HUDEP-2 (cell line): ENCODE results near the gene PARVA.
"Not testable (repeated sequence)": the region's sequence is repeated elsewhere in the genome, so short reads cannot be mapped to it uniquely, and the experiment has no call there.

Source experiments
- DNase-seq, 76 experiments: peaks; one replicate each; lab custom pipeline; 2025; ENCODE audit not compliant: unreplicated experiment in 76 of 76; lab: John Stamatoyannopoulos, UW

Gene PARVA

GRCh38 chr11:12377106-12377823 is at the start of gene PARVA:
PARVA (plus strand) TSS chr11:12377571; CDS start chr11:12377648, 77 bp downstream.
- no peak for DNase-seq

- DNase-seq, result no peak
These were observed 48.2 kb upstream of the PARVA start for GRCh38 chr11:12329169-12329568.

- DNase-seq, result no peak
These were observed 47.6 kb upstream of the PARVA start for GRCh38 chr11:12329797-12330196.

- DNase-seq, result no peak
These were observed 46.7 kb upstream of the PARVA start for GRCh38 chr11:12330485-12331231.

GRCh38 chr11:12331239-12331874 is 46.0 kb upstream of the PARVA start:
- peak in 65 of 76 experiments; percentile 6 to 74 (median 48) for DNase-seq

- DNase-seq, result no peak
These were observed 33.8 kb upstream of the PARVA start for GRCh38 chr11:12343526-12343925.

GRCh38 chr11:12353534-12353933 is 23.8 kb upstream of the PARVA start:
- DNase-seq, result no peak

- no peak for DNase-seq
These were observed 22.4 kb upstream of the PARVA start for GRCh38 chr11:12354750-12355545.

- no peak for DNase-seq
These were observed 20.3 kb upstream of the PARVA start for GRCh38 chr11:12356944-12357655.

- not testable (repeated sequence) for DNase-seq
These were observed 19.7 kb upstream of the PARVA start for GRCh38 chr11:12357697-12358096.

GRCh38 chr11:12358302-12359188 is 18.8 kb upstream of the PARVA start:
- DNase-seq, result no peak

- no peak for DNase-seq
These were observed 17.6 kb upstream of the PARVA start for GRCh38 chr11:12359761-12360160.

GRCh38 chr11:12361682-12362081 is 15.7 kb upstream of the PARVA start:
- DNase-seq, result no peak

GRCh38 chr11:12362857-12363256 is 14.5 kb upstream of the PARVA start:
- DNase-seq, result no peak

- DNase-seq, result no peak
These were observed 14.0 kb upstream of the PARVA start for GRCh38 chr11:12363373-12363772.

GRCh38 chr11:12365965-12366575 is 11.3 kb upstream of the PARVA start:
- DNase-seq, result peak in 1 of 76 experiments; percentile 20

GRCh38 chr11:12367057-12367456 is 10.3 kb upstream of the PARVA start:
- DNase-seq, result not testable (repeated sequence)

- DNase-seq, result no peak
These were observed 5.3 kb upstream of the PARVA start for GRCh38 chr11:12372111-12372510.

GRCh38 chr11:12375720-12376119 is 1.7 kb upstream of the PARVA start:
- no peak for DNase-seq
